Activated gamma-delta T cell treated with anti-CD3 and anti-CD28 coated beads, Interleukin-2, amount 50 U/mL, for 16 hours (primary cell): ENCODE measurements around the gene CHCT1.

Experiments used
- DNase-seq: peaks from one replicate; pipeline ENCODE4 v3.0.0-alpha.2; 2020; ENCODE audit warnings: low read depth

Gene CHCT1

GRCh38 chr17:60442271-60443173, 20.2 kb downstream of the CHCT1 start:
- DNase-seq = no peak

GRCh38 chr17:60443713-60444112, 21.4 kb downstream of the CHCT1 start:
- no peak for DNase-seq

- no peak for DNase-seq
These were observed 22.9 kb downstream of the CHCT1 start for GRCh38 chr17:60445144-60445543.

GRCh38 chr17:60447375-60447774, 25.1 kb downstream of the CHCT1 start:
- DNase-seq = no peak

- no peak for DNase-seq
These were observed 28.8 kb downstream of the CHCT1 start for GRCh38 chr17:60451071-60451470.

GRCh38 chr17:60451965-60452364, 29.7 kb downstream of the CHCT1 start:
- no peak for DNase-seq

- DNase-seq = no peak
These were observed 33.1 kb downstream of the CHCT1 start for GRCh38 chr17:60455378-60455777.

GRCh38 chr17:60457148-60457547, 34.9 kb downstream of the CHCT1 start:
- no peak for DNase-seq

GRCh38 chr17:60461584-60461983, 39.3 kb downstream of the CHCT1 start:
- DNase-seq = no peak

GRCh38 chr17:60463157-60463835, 41.0 kb downstream of the CHCT1 start:
- DNase-seq = no peak

GRCh38 chr17:60464343-60464742, 42.1 kb downstream of the CHCT1 start:
- no peak for DNase-seq

GRCh38 chr17:60468371-60468770, 46.1 kb downstream of the CHCT1 start:
- DNase-seq = no peak

GRCh38 chr17:60471451-60471850, 49.2 kb downstream of the CHCT1 start:
- no peak for DNase-seq

GRCh38 chr17:60472449-60472848, 50.2 kb downstream of the CHCT1 start:
- DNase-seq = no peak

GRCh38 chr17:60473788-60474187, 51.5 kb downstream of the CHCT1 start:
- no peak for DNase-seq
